Spinal cord (tissue), 10 donors: Measurements from ENCODE around the gene ACTR8. TPM values are rescaled to one million over a fixed set of nuclear protein-coding genes. Genes with fewer than 3 reads are reported as not detected.
A peak's percentile ranks its signal among the peaks of the same experiment; 100 is the strongest.
"Not testable (repeated sequence)": the region's sequence is repeated elsewhere in the genome, so short reads cannot be mapped to it uniquely, and the experiment has no call there.

Experiments
- DNase-seq, 6 donors: peaks; one replicate each; pipeline versions ENCODE4 v3.0.0 to v3.0.0-alpha.2; 2013 to 2015; ENCODE audit warnings: low spot score in 6 of 6, low read depth in 4 of 6
- H3K27ac ChIP-seq: one replicate; pipeline ENCODE4 v1.5.1; 2013; ENCODE audit warnings: low read depth, low read length, control low read depth
- H3K27me3 ChIP-seq: one replicate; pipeline ENCODE4 v1.6.1; 2013; ENCODE audit warnings: low read length; ENCODE audit not compliant: control insufficient read depth, insufficient read depth
- H3K36me3 ChIP-seq: one replicate; pipeline ENCODE4 v1.6.1; 2013; ENCODE audit warnings: low read length; ENCODE audit not compliant: control insufficient read depth, insufficient read depth
- H3K4me1 ChIP-seq: one replicate; pipeline ENCODE4 v1.6.1; 2013; ENCODE audit warnings: low read length; ENCODE audit not compliant: control insufficient read depth, insufficient read depth
- H3K4me3 ChIP-seq: one replicate; pipeline ENCODE4 v1.5.1; 2013; ENCODE audit warnings: low read depth, low read length, control low read depth
- H3K9me3 ChIP-seq: one replicate; pipeline ENCODE4 v1.6.1; 2013; ENCODE audit warnings: low read length; ENCODE audit not compliant: control insufficient read depth, insufficient read depth
- WGBS: methylation state at CpG from one replicate; pipeline ENCODE4 v1.1.5; 2013; ENCODE audit warnings: missing lambda C conversion rate; ENCODE audit not compliant: insufficient coverage; 5-methylcytosine and 5-hydroxymethylcytosine counted together
- long read RNA-seq, 4 donors: transcript quantifications; one replicate each; lab custom pipeline, GENCODE V29; 2026
- polyA plus RNA-seq, 2 donors: library from polyadenylated mRNA; unstranded; fragments of 120-200 nt; gene quantifications; one replicate each; pipeline ENCODE4 v1.2.1, GENCODE V29; 2013; ENCODE audit not compliant: insufficient read length in 2 of 2
- total RNA-seq, 2 donors: library from RNA; depleted of rRNA in 1 of 2; stranded (reverse); fragments of 120-200 nt in 1 of 2; fragments of >200 nt in 1 of 2; gene quantifications; one replicate each; pipeline versions ENCODE4 v1.2.3 to v1.2.4, GENCODE V29; 2013 to 2014
- donor health status: healthy.

Gene ACTR8
- total RNA-seq: 10 to 100 TPM; 48.3 to 52.0 TPM
- polyA plus RNA-seq: 10 to 100 TPM; 33.0 to 39.0 TPM
- long read RNA-seq, donor 1, transcript ACTR8-201 (13 exons, 3,629 nt): major isoform, 5 of 6 reads
- long read RNA-seq, donor 1, partial matches to known transcripts: 0 of 6 reads
- long read RNA-seq, donor 1, other reads (novel, unspliced or antisense): 0 of 6 reads
- long read RNA-seq, donor 2, partial matches to known transcripts: 0 of 1 reads
- long read RNA-seq, donor 2, other reads (novel, unspliced or antisense): 0 of 1 reads
- long read RNA-seq, donor 3, transcript ACTR8-201 (13 exons, 3,629 nt): major isoform, 5 of 6 reads
- long read RNA-seq, donor 3, partial matches to known transcripts: 0 of 6 reads
- long read RNA-seq, donor 3, other reads (novel, unspliced or antisense): 0 of 6 reads
- long read RNA-seq, donor 4, transcript ACTR8-201 (13 exons, 3,629 nt): major isoform, 6 of 7 reads
- long read RNA-seq, donor 4, partial matches to known transcripts: 0 of 7 reads
- long read RNA-seq, donor 4, other reads (novel, unspliced or antisense): 0 of 7 reads

GRCh38 chr3:53881691-53882593 is at the start of gene ACTR8:
TSS of gene ACTR8 (minus strand) at chr3:53882152. CDS start at chr3:53882101, 51 bp downstream.
- WGBS: 2% methylated on average over 48 of the region's 65 CpGs
- Histone ChIP-seq H3K36me3 (peaks cover 20% of the 10 kb centered on the region), H3K4me1 (peaks cover 5% of the 10 kb centered on the region), H3K27me3 (no peaks in the 10 kb centered on the region), H3K9me3 (no peaks in the 10 kb centered on the region), H3K27ac (peak within 1 kb of the TSS; percentile 94), H3K4me3 (peak within 1 kb of the TSS; percentile 89)
- DNase-seq: peak; percentile 71 to 97 (median 82)

- not testable (repeated sequence) for H3K9me3 ChIP-seq, H3K27ac ChIP-seq, H3K4me3 ChIP-seq, H3K36me3 ChIP-seq, DNase-seq, H3K4me1 ChIP-seq, H3K27me3 ChIP-seq
- 94% methylated on average over 9 of the region's 30 CpGs for WGBS
Observed at GRCh38 chr3:53927208-53927872, 45.4 kb upstream of the ACTR8 start.

- no peaks in the 10 kb centered on the region for H3K4me1 ChIP-seq
- DNase-seq: no peak
- no peak overlapping the region for H3K27ac ChIP-seq
- H3K9me3 ChIP-seq: peaks cover 3% of the 10 kb centered on the region
- H3K4me3 ChIP-seq: no peak overlapping the region
- WGBS: no CpG with 5 or more reads among the region's 1 CpG
- no peaks in the 10 kb centered on the region for H3K27me3 ChIP-seq
- no peaks in the 10 kb centered on the region for H3K36me3 ChIP-seq
Observed at GRCh38 chr3:53921296-53921695, 39.3 kb upstream of the ACTR8 start.

GRCh38 chr3:53919741-53920140 is 37.8 kb upstream of the ACTR8 start:
- Histone ChIP-seq H3K4me3 (no peak overlapping the region), H3K9me3 (peaks cover 3% of the 10 kb centered on the region), H3K36me3 (no peaks in the 10 kb centered on the region), H3K4me1 (no peaks in the 10 kb centered on the region), H3K27me3 (no peaks in the 10 kb centered on the region), H3K27ac (no peak overlapping the region)
- no peak for DNase-seq
- no CpG with 5 or more reads among the region's 2 CpGs for WGBS

- no peaks in the 10 kb centered on the region for H3K27me3 ChIP-seq
- WGBS: 91% methylated on average over 7 of the region's 8 CpGs
- H3K4me3 ChIP-seq: no peak overlapping the region
- no peaks in the 10 kb centered on the region for H3K9me3 ChIP-seq
- H3K27ac ChIP-seq: no peak overlapping the region
- no peaks in the 10 kb centered on the region for H3K36me3 ChIP-seq
- no peak for DNase-seq
- H3K4me1 ChIP-seq: no peaks in the 10 kb centered on the region
Observed at GRCh38 chr3:53913401-53913800, 31.4 kb upstream of the ACTR8 start.

GRCh38 chr3:53902711-53903110 is 20.8 kb upstream of the ACTR8 start:
- H3K27ac ChIP-seq: no peak overlapping the region
- no peaks in the 10 kb centered on the region for H3K27me3 ChIP-seq
- no peak for DNase-seq
- H3K4me1 ChIP-seq: no peaks in the 10 kb centered on the region
- no CpG with 5 or more reads among the region's 5 CpGs for WGBS
- H3K4me3 ChIP-seq: no peak overlapping the region
- H3K9me3 ChIP-seq: no peaks in the 10 kb centered on the region
- no peaks in the 10 kb centered on the region for H3K36me3 ChIP-seq

- Histone ChIP-seq H3K4me1 (no peaks in the 10 kb centered on the region), H3K27ac (no peak overlapping the region), H3K27me3 (peaks cover 2% of the 10 kb centered on the region), H3K9me3 (no peaks in the 10 kb centered on the region), H3K4me3 (no peak overlapping the region), H3K36me3 (no peaks in the 10 kb centered on the region)
- DNase-seq: no peak
- 14% methylated on average over 1 of the region's 1 CpG for WGBS
Observed at GRCh38 chr3:53902067-53902466, 20.1 kb upstream of the ACTR8 start.

GRCh38 chr3:53900666-53901331 is 18.8 kb upstream of the ACTR8 start:
- no peaks in the 10 kb centered on the region for H3K36me3 ChIP-seq
- no peak overlapping the region for H3K27ac ChIP-seq
- H3K9me3 ChIP-seq: no peaks in the 10 kb centered on the region
- peaks cover 5% of the 10 kb centered on the region for H3K27me3 ChIP-seq
- no peaks in the 10 kb centered on the region for H3K4me1 ChIP-seq
- no CpG with 5 or more reads among the region's 2 CpGs for WGBS
- DNase-seq: no peak
- H3K4me3 ChIP-seq: no peak overlapping the region

GRCh38 chr3:53899750-53900149 is 17.8 kb upstream of the ACTR8 start:
- Histone ChIP-seq H3K4me1 (no peaks in the 10 kb centered on the region), H3K9me3 (no peaks in the 10 kb centered on the region), H3K27me3 (peaks cover 5% of the 10 kb centered on the region), H3K27ac (no peak overlapping the region), H3K36me3 (no peaks in the 10 kb centered on the region), H3K4me3 (no peak overlapping the region)
- no CpG with 5 or more reads among the region's 2 CpGs for WGBS
- no peak for DNase-seq
